Ecto neural progenitor cell (in vitro differentiated cells): ENCODE data around the gene NELL1.

Experiments
- DNase-seq: peaks from one replicate; pipeline ENCODE4 v3.0.0-alpha.2; 2018; ENCODE audit warnings: low spot score

The NELL1 gene

DNA sequence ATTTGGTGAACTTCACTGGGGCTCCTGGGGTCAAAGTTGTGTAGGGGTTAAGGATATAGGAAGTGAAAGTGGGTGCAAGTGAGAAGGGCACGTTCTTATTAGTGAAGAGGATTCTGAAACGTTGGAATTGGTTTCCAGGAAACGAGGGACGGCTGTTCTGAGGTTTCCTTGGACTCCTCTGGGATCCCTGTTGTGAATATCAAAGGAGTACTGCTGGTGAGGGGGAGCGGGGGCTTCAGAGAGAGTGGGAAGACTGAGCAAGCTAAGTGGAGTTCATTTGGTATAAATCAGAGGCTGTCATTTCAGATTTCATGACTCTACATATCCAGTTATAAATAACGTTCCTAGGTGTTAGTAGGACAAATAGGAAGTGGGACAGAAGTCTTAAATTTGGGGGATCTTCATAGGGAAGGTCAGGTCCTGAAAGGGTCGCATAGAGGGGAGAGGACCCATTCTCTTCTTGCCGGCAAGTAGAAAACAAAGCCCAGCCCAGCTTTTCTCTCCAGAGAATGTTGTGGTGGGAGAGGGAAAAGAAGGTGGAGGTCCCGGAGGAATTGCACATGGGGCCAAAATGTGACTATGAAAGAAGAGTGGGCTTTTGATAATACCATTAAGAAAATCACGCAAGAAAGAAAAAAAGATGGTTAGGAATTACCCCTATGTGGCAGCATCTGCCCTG, 1.1 kb upstream of the NELL1 start:
- no peak for DNase-seq

DNA sequence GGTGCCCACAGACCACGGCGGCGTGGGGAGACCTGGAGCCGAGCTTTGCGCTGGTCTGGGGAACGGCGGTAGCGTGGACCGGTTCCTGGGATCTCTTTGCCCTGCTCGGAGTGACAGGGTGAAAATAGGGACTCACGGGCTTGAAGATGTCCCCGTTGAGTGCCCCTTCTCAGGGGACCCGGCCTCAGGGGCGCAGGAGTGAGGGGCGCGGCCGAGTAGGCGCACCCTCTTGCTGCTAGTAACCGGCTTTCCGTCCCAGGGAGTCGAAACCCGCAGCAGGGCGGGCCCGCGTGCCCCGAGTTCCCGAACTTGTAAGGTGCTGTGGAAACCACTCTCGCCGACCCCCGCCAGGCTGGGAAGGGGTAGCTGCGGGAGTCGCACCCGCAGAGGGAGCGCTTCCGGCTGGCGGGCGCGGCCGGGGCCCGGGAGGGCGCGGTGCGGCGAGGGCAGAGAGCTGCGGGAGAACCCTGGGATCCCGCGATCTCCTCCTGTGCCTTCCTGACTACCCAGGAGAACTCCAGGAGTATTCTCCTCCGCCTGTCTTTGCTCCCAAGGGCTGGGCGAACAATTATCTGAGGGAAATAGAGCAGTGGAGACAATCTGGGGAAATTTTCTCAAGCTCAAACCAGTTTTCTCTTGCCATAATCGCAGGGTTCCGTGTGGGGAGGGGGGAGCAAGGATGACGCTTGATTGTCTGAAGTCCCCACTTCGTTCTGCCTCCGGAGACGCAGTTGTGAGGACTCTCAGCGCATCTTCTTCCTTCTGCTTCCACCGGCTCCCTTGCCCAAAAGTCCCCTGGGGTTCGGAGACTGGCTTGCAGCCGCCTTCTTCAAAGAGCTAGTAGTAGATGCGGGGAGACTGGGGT, 666 bp downstream of the NELL1 start:
- DNase-seq = peak; percentile 58

DNA sequence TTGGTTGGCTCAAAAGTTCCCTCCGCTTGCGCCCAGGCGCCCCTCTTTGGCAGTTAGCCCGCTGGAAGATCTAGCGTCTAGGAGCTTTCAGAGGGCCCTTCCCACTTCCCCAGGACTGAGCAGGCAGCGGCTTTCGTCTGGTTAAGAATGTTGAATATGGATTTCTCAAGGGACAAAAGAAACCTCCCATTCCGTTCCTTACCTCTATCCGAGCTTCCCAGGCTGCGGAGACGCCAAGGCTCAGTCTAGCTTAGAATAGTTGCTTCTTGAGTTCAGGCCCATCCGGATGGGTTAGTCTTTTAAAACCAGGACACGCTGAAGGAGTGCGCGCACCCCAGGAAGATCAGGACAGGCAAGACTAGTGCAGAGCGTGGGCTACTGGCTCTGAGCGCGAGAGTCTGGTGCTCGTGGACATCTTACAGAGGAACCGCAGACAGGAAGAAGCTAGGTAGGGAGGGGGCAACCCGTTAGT, 1.6 kb downstream of the NELL1 start:
- peak; percentile 50 for DNase-seq

DNA sequence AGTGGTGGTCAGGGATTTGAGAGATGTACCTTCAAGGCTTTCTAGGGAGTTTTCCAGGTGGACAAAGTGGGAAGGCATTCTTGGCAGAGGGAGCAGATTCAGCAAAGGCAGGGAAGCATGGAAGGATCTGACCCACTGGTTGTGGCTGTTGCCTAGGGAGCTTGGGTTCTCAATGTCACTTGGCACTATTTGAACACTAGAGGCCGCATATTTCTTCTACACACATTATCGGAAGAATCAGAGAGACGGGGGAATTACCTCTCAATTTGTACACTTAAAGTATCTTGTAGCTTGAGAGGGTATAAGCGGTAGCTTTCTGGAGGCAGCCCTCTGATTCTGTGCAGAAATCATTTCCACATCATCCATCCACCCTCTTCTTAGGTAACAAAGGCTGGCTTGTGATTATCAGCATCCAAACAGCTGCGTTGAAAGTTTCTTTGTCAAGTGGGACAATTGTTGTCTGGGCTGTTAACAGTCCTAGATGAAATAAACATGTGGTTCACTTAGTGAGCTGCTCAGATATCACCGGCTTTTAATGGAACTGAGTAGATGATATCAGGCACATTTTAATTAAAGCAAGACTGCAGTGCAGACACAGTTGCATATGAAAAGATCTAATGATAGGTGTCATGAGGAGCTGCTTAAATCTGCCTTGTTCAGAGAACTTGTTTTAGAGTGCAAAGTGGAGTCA, 2.6 kb downstream of the NELL1 start:
- no peak for DNase-seq

DNA sequence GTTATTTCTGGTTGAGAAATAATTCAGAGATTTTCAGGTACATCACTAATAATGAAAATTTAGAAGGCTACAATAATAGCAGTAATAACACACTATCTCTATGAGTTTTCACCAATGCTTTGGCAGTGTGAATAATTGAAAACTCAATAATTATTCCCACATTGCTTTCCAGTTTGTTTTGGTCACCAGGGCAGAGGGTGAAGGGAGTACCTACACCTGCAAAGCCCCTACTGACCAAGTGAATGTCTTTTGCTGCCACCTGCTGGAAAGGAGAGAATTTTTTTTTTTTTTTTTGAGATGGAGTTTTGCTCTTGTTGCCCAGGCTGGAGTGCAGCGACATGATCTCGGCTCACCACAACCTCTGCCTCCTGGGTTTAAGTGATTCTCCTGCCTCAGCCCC, 3.2 kb downstream of the NELL1 start:
- DNase-seq = no peak

DNA sequence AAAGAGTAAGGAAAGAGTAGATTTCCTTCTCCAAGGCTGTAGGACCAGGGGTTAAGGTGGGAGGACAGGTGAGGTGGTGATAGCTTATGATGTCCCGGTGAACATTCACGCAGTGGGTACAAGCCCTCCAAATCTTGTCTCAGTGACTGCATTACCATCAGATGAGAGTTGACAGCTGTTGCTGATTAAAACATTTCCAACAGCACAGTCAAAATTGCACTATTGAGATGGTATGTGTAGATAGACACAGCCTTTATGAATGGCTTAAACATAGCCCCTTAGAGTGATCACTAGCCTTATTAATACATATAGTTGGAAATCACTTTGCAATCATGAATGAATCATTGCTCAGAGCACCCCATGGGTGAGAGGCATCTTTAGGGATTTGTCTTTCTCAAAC, 7.3 kb downstream of the NELL1 start:
- DNase-seq = no peak

DNA sequence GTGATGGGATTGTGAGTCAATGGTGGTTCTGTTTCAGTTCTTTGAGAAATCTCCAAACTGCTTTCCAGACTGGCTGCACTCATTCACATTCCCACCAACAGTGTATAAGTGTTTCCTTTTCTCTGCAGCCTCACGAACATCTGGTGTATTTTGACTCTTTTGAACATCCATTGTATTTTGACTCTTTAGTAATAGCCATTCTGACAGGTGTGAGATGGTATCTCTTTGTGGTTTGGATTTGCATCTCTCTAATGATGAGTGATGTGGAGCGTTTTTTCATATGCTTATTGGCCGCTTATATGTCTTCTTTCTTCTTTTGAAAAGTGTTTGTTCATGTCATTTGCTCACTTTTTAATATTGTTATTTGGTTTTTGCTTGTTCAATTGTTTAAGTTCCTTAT, 19.4 kb downstream of the NELL1 start:
- DNase-seq = no peak

DNA sequence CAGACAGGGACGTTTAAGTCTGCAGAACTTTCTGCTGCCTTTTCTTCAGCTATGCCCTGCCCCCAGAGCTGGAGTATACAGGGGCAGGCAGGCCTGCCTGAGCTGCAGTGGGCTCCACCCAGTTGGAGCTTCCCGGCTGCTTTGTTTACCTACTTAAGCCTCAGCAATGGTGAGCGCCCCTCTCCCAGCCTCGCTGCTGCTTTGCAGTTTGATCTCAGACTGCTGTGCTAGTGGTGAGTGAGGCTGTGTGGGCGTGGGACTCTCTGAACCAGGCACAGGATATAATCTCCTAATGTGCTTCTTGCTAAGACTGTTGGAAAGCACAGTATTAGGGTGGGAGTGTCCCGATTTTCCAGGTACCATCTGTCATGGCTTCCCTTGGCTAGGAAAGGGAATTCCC, 38.5 kb downstream of the NELL1 start:
- DNase-seq = no peak

DNA sequence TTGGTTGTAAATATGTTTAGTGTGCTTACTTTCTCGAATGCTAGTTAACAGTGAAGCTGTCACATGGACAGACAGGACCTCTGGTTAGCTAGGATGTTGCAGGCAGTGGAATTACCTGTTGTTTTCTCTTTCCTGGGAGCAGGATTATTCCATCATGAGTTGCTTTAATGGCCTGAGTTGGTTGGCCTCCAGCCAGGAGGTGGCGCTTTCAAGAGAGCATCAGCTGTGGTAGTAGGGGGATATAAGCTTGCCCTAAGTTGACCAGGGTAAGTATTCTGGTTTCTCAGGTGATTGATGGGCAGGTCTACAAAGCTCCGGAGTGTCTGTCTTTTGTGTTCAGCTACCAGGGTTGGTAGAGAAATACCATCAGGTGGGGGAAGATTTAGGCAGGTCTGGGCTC, 43.5 kb downstream of the NELL1 start:
- no peak for DNase-seq

DNA sequence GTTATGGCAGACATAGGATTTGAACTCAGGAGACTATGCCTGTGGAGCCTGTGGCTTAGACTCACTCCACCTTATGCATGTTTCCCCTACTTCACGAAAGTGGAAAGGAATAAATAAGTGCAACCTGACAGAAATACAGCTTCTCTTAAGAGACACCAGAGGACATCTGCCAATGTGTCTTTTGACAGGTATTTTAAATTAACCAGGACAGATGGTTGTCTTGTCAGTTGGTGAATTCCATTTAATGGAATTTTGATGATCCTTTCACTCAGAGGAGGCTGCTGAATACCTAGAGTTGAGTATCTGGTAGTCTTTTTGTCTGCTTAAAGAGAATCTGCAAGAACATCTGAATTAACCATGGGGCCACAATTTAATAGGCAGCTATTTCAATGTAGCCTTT, 46.1 kb downstream of the NELL1 start:
- no peak for DNase-seq

DNA sequence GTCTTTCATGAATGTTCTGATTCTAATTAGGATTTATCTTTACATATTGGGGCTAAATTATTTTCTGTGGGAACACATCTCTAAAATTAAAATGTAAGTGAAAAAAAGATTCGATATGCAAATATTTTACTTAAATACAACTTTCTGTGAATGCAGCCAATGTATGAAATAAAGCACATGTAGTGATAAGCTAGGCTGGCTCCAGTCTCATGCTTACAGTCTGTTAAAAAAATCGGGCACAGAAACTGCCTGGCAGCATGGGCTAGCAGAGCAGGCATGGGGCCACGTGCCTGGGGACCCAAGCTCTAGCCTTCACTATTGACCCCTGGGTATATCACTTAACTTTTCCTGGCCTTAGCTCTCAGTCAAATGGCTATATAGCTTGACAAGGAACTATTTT, 46.5 kb downstream of the NELL1 start:
- no peak for DNase-seq

DNA sequence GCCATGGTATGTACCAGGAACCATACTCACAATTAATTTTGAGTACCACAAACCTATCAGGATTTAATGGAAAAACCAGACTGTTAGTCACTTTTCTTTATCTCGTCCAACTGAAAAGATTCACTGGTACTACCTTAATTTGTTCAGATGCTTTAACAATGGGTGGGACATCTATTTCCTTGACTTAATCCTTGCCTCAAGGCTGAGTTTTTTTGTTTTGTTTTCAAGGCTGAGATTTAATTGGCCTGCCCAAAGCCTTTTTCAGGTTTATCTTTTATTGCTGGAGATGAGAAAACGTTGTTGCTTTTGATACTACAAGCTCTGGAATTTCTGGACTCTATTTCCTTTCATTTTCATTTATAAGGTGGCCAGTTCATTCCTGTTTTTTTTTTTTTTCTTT, 50.4 kb downstream of the NELL1 start:
- DNase-seq = no peak

DNA sequence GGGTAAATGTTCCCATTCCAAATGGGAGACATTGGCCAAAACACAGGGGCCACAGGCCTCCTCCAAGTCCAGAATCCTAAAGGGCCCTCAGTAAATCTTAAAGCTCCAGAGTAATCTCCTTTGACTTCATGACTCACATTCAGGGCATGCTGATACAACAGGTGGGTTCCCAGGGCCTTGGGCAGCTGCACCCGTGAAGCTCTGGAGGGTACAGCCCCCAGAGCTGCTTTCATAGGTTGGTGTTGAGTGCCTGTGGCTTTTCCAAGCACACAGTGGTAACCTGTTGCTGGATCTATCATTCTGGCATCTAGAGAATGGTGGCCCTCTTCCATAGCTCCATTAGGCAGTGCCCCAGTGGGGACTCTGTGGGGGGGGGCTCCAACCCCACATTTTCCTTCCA, 54.0 kb downstream of the NELL1 start:
- DNase-seq = no peak

DNA sequence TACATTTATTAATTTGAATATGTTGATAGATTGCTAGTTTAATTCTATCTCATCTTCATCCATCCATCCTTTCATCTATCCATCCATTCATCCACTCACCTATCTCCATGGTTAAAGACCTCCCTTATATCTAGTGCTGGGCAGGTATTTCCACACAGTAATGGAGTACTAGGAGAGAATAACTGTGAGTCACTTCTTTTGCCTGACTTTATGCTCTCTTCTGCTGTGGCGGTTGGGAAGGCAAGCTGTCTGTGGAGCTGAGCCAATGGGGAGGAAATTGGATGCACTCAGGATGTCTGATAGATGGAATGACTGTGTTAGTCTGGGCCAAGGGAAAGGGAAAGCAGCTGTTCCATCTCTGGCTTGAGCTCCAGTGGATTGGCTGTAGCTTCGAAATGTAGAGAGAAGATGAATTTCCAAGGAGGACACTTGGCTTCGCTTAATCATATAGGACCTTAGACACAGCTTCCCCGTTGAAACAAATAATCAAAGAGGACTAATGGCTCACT, 60.3 kb downstream of the NELL1 start:
- no peak for DNase-seq

DNA sequence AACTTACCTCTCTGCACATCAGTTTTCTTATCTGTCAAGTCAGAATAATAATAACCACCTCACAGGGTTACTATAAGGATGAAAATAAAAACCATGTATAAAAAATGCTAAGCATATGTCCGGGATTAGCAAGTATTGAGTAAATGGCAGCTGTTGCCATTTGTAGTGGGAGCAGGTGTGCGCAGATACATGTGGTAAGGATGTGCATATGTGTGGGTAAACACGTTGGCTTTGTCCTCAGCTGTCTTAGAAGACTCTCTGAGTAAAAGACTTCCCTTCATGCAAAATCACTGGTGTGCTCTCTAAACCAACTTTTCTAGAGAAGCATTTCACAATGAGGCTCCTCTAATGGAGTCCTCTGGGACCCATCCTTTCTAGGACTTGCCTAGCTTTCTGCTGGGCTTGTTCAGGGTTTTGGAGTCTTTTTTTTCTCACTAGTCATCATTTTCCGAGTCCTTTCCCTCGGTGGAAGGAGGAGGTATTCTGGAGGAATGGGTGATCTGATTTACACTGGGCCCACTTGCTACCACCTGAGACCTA, 62.4 kb downstream of the NELL1 start:
- no peak for DNase-seq

DNA sequence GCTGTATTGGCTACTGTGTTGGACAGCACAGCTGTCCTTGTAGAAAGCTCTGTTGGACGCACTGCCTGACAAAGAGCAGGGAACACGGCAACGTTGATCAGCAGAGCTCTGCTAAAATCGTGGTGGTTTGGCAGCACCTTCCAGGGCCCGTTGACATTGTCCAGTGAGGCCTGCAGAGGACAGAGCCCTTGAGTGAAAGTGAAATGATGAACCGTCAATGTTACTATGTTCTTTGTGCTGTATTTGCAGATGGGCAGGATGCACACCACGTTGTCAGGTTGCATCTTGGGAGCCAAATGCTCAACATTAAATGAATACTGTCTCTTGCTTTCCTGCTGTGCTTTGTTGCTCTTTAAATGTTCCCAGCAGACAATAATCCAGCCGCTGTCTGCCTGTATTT, 69.7 kb downstream of the NELL1 start:
- no peak for DNase-seq

DNA sequence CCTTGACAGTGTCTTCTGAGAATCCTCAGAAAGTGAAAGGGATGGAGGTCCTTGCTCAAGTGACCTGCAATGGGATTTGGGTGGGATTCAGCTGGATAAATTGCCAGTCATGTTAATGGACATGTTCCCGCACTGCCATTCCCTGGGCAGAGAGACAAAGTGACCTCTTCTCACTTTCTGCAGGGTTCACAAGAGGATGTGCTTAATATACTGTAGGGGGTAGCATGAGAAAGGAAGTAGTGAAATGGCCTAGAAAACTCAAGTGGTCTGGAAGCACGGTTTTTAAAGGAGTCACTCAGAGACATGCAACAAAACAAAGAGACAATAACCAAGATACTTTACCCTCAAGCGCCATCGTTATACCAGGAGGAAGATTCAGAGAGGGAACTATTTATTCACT, 70.2 kb downstream of the NELL1 start:
- DNase-seq = no peak

DNA sequence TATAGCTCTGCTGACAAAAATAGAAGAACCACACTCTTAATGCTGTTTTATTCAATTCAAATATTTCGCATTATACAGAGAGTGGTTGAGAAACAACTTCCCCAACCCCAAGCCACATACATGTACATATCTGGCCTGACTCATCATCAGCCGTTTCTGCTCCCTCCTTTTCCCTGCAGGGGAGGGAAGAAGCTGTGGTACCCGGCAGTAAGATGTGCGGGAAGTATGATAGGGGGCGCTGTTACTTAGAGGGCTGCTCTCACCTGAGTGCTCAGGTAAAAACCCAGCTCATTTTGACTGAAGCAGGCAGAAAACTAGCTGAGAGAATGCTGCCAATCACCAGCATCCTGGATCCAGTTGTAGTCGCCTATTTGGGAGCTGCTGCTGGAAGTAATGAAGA, 85.5 kb downstream of the NELL1 start:
- no peak for DNase-seq

DNA sequence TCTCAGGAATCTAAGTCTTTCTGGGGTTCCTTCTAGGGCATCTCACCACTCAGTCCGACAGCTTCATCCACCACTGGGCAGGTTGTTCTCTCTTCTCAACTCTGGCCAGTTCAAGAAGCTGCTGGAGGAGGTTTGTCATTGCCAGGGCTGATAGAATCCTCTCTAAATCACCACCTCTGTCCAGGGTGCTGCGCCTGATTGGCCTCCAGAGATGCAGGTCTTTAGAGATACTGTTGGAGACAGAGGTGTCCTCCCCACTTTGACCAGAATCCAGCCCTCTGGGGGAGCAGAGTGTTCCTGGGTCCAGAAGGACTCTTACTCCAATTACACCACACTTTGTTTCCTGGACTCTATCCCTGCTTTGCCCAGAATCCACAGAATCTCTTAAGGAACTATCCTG, 90.2 kb downstream of the NELL1 start:
- DNase-seq = no peak

DNA sequence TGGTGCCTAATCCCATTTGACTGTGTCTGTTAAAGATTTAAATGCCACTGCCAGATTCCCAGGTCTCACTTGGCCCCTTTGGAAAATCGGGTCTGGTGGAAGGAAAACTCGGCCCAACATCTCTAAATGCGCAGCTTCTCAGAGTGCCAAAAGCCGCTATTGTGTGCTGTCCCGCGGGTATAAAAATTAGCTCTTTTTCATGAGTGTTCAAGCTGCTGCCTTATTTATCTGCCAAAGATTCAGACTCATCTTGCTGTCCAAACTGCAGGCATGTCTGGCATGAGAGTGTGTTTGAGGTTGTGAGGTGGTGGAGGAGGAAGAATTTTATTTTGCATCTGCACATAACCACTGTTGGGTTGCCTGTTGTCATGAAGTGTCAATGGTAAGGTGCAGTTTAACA, 91.4 kb downstream of the NELL1 start:
- no peak for DNase-seq

DNA sequence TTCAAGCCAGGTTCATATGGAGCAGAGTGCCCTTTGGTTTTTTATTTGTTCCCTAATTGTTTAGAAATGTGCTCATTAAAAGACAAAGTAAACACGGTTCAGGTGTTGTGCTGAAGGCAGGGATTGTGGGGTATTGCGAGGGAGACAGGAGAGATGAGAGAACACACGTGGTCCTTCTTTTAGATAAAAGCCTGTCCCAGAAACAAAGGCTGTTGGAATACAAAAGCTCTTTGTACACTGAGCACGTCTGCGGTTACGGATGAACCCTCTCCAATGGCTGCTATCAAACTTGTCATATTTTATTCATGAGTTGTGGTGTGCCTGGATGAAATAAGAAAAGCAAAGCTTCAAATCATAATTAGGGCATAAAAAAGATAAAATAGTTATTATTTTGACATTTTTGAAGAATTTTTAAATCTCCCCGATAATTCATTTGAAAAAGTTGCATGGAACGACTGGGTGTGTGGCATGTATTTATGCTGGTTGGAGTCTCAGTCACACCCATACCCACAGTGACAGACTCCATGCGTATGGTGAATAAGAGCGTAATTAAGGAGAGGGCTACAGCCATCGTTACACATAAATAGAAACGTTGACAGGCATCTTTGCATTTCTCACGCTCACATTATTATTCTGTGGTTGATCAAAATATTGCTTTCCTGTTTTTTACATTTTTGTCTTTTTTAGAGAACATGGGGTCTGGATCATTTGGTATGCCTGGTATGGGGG, 92.9 kb downstream of the NELL1 start:
- no peak for DNase-seq

DNA sequence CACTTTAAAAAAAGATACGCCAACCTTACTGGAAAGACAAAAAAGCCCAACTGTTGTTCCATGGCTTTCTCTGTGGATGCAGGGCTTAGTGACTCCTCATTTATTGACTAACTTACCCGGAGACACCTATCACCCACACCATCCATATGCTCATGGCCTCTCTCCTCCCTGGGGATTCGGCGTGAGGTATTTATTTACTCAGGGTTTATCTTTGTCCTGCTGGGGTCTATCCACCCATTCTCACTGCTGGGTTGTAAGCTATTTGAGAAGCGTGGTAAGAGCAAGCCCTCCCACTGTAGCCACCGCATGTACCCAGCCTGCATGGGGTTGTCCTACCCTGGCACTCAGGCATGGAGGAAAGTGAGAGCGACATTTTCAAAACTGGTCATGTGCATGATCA, 93.6 kb downstream of the NELL1 start:
- DNase-seq = no peak
